EL (cell line): ENCODE results near the gene TEF.
"Not testable (repeated sequence)": the region's sequence is repeated elsewhere in the genome, so short reads cannot be mapped to it uniquely, and the experiment has no call there.

ENCODE experiments used
- DNase-seq: peaks from one replicate; pipeline ENCODE4 v3.0.0-alpha.2; 2016

Gene TEF

DNA sequence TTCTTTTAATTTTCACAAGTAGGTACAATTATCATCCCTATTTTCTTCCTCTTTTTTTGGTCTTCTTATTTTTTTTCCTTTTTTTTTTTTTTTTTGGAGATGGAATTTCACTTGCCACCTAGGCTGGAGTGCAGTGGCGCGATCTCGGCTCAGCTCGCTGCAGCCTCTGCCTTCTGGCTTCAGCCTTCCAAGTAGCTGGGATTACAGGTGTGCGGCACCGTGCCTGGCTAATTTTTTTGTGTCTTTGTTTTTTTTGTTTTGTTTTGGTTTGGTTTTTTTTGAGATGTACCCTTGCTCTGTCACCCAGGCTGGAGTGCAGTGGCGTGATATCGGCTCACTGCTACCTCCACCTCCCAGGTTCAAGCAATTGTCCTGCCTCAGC is 48.2 kb downstream of the TEF start:
- DNase-seq = no peak

DNA sequence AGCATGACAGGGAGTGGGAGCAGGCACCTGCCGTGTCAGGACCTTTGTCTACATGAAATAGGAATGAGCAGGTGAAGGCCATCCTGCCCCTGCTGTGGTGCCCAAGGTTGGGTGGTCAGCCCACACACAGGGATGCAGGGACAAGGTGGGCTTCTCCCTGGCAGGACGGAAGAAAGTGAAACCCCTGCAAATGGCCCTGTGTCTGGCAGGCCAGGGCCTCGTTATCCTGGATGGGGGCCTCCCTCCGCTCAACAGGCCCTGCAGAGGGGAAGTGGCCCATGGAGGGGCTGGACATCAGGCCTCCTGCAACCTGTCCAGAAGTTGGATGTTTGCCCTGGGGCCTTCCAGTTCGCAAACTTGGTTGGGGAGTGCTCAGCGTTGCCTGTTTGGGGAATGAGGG is 49.9 kb downstream of the TEF start:
- DNase-seq = no peak

DNA sequence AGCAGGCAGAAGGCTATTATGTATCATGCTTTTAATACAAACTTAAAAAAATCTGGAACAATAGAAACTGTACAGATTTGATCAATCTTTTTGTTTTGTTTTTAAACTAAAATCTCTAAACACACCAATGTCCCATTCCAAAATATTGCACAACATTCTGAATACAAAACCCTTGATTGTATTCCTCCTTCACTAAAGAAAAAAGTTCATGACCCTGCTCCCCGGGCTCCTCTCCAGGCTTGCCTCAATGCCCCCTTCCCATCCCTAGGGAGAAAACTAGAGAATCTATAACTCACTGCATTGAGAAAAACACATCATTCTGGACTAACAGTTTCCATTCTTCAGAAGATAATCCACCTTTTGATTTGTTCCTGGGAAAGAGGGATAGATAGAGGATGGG is 51.7 kb downstream of the TEF start:
- not testable (repeated sequence) for DNase-seq

DNA sequence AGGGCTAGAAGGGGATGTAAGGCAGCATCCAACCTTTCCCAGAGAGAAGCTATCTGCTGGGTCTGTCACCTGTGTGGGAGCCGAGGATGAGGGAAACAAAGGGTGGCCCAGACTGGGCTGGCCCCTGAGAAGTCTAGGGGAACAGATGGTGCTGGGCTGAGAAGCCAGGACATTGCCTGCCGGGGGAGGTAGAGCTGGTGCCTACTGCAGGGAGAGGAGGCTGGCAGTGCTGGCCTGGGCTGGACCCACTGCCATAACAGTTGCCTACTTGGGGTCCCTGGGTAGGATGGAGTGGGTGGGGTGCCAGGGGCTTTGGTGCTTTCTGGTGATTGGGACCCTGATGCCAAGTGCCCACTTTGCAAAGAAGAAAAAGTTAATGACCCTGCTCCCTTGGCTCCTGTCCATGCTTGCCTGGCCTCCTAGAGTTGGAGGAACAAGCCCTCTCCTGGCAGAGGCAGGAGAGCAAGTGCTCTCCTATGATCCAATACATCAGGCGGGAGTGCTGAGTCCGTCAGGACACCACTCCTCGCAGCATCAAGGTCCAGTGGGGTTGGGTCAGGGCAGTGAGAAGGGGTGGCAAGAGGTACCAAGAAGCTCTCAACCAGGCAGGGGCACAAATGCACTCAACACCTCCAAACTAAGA is 52.7 kb downstream of the TEF start:
- not testable (repeated sequence) for DNase-seq

DNA sequence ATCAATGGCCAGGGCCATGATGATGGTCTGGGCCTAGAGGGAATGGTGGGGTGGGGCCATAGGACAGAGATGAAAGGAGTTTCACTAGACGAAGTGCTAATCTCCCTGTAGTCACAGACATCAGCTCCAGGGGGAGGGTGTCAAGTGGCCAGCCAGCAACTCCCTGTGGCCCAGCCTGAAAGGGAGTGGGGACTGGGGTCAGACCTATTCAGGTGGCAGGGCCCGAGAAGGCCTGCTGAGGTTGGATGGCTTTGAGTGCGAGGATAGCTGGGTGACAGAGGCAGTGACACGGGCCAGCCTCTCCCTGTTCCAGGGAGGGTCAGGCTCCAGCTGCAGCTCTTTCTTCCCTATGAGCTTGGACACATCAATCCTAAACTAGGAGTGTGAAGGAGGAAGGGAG is 53.8 kb downstream of the TEF start:
- DNase-seq = no peak

DNA sequence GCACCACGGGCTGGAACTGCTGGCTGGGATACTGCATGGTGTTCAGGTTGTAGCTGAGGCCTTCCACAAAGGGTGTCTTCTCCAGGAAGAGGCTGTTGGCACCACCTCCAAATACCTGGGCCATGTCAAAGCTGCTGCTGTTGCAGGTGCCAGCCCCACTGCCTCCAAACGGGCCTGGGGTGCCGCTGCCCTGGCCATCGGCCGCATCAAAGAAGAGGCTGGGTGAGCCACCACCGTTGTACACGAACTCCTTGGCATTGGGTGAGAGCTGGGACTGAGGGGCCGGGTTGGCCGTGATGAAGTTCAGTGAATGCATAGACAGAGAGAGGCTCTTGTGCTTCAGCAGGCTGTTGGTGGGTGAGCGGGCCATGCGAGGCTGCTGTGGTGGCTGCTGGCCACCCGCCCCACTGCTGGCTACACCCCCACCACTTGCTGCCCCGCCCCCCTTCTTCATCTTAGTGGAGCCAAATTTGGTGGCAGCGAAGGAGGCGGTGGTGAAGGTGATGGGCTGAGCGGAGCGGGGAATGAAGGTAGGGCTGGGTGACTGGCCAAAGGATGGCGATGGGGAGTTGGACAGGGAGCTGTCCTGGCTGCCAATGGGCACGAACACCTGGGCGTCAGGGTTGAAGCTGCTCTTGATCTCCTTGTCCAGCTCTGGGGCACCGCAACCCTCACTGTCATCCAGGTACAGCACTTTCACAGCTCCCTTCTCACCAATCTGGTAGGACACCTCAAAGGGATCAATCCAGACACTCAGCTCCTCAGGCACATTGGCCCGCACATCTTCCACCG is 54.8 kb downstream of the TEF start:
- DNase-seq = no peak

DNA sequence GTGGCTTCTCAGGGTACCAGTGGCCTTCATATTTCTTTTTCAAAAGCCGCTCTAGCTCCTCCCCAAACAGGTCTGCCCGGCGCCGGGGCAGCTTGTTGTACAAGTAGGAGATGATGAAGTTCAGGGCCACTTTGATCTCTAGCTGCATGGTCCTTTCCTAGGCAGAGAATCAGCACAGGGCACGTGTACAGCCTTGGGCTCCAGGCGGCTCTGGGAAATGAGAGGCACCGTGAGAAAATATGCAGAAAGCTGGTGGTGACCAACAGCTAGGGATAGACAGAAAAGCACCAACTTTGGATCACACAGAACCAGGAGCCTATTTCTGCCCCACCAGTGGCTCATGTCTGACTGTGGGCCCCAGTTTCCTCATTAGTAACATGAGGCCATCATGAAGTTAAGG is 55.5 kb downstream of the TEF start:
- no peak for DNase-seq

DNA sequence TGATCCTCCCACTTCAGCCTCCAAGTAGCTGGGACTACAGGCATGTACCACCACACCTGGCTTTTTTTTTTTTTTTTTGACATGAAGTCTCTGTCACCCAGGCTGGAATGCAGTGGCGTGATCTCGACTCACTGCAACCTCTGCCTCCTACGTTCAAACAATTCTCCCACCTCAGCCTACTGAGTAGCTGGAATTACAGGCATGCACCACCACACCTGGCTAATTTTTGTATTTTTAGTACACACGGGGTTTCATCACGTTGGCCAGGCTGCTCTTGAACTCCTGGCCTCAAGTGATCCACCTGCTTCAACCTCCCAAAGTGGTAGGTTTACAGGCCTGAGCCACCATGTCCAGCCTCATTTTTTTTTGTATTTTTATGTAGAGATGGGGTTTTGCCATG is 58.8 kb downstream of the TEF start:
- not testable (repeated sequence) for DNase-seq

DNA sequence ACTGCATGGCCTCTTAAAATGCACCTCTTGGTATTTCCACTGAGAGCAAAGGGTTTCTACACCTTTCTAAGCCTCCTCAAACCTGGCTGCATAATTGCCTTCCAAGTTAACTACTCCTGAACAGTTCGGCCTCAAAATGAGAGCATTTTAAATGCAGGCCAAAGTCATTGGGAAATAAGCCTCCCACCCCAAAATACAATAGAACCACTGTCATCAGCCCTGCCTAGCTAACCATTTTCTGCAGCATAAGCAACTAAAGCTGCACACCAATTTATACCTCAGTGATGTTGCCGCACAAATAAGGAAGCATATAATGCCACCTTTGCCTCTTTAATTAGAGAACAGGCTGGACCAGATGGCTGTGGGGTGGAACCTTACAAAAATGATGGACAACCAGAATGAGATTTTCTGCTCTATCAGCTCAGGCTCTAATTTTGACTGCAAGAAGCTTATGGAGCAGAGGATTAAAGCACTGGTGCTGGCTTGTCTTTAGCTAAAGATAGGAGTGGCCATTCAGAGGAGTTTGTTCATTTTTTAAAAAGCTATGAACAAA is 60.6 kb downstream of the TEF start:
- DNase-seq = no peak

DNA sequence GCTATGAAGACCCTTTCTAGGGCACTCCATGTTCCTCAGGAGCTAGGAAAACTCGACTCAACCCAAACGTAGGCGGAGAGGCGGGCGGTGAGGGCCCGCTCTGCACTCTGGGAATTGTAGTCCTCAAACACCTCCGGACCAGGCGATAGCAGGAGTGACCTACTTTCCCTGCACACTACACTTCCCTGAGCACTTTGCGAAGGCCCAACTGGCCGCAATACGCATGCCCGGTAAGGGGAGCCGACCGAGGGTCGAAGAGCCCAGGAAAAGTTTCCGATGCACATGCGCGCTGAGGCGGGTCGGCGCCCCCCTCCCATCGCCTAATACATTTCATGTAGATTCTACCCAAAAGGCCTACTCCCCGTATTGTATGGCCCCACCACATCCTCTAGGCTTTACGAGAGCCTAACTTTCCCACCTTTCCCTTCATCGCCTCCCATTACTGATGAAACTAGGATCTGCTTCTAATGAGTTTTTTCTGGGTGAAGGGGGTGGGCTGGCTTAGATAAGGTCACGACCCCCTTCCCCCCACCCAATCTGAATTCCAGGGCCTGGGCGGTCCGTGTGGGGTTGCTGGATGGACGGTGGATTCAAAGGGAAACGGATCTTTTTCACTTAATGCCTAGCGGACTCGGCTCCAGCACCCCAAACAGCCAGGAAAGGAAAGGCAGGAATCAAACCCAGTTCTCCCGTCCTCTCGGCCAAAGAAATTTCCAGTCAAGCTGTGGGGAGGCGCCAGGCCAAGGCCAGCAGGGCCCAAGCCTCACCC is 62.8 kb downstream of the TEF start:
- DNase-seq = peak; percentile 98

DNA sequence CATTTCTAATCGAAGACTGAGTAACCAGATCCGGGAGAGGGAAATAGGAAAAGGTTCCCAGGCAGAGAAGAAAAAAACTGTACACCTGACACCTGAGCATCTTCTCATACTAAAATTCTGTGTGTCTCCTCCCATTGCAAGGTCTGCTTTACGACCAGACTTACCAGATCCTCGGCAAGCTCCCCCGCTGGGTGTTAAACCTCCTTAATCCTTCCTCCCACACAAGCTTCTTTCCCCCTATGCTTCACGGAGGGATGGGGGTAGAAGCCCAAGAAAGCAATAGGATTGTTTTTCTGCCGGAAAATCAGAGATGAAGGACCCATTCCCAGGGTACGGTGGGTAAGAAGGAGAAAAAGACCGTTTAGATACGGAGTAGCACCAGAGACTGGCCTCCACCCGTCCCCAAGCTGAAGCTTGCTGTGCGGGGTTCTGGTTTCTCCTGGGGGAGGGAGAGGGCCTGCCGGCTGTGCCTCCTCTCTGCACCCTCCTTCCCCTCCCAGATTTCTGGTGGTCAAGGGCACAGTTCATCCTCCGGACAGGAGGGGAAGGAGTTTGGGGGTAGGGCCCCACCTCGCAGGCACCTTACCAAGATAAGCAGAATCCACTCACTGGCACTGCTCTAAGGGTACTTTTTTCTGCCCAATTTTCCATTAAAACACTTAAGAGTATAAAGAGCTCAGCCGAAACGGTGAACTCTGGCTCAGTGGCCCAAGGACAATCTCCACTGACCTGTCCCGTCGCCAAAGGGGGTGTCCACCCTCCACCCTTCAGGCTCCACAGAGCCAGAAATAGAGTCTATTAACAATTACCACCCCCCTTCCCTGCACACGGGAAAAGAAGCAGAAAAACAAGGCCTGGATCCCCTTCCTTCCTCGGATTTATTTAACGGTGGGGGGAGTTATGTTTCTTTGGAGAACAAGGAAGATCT is 63.7 kb downstream of the TEF start:
- peak; percentile 21 for DNase-seq

DNA sequence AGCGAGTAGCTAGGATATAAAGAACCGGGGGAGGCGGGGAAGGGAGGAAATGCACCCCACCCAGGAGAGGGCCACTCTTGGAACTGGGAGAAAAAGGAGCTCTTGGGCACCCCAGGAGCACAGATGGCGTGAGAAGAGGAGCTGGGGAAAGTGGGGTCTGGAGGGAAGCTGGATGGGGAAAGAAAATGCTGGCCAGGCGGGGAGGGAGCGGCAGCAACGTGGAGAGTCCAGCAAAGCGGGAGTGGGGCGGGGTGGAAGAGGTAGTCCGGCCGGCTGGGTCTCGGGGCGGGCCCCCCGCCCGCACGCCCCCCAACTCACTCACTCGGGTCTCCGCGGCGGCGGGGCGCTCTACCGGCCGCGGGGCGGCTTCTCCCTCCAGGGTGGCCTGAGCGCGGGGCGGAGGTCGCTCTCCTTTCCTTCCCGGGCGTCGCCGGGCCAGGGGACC is 64.3 kb downstream of the TEF start:
- no peak for DNase-seq

DNA sequence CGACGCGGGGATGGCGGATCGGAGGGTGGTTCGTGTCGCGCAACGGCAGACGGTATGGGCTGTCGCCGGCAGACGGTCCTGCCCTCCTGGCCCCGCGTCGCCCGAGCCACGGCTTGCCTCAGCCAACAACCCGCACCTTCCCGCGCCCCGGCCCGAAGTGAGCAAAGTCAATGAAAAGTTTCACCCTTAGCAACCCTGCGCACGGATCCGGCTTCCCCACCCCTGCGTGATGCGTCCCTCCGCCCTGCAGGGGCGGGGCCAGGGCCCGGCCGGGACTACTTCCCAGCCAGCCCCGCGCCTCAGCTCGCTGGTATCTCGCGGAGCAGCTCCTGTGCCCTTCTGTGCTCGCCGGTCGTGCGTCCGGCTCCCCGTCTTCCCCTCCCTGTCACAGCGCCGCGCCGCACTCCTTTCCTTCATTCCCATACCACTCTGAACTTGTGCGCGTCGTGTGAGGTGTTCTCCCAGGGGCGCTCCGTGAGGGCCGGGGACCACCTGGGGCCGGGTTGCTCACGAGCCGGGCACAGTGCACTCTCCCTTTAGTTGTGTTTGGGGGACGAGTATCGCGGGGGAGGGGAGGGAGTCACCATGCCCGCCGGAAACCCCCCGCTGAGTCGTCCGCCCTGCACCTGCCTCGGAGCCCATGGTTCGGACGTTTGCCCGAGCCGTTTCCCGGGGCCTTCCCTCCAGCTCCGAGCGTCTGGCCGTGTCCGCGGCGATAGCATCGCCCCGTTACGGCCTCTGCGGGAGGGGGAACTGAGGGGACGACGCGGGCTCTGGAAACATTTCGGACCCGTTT is 65.1 kb downstream of the TEF start, which contains the start of gene TOB2:
TOB2 (minus strand) TSS at position 163 of the 796 bp plus-strand sequence. CDS start 9,456 bp downstream, outside the sequence.
- DNase-seq = peak; percentile 95

DNA sequence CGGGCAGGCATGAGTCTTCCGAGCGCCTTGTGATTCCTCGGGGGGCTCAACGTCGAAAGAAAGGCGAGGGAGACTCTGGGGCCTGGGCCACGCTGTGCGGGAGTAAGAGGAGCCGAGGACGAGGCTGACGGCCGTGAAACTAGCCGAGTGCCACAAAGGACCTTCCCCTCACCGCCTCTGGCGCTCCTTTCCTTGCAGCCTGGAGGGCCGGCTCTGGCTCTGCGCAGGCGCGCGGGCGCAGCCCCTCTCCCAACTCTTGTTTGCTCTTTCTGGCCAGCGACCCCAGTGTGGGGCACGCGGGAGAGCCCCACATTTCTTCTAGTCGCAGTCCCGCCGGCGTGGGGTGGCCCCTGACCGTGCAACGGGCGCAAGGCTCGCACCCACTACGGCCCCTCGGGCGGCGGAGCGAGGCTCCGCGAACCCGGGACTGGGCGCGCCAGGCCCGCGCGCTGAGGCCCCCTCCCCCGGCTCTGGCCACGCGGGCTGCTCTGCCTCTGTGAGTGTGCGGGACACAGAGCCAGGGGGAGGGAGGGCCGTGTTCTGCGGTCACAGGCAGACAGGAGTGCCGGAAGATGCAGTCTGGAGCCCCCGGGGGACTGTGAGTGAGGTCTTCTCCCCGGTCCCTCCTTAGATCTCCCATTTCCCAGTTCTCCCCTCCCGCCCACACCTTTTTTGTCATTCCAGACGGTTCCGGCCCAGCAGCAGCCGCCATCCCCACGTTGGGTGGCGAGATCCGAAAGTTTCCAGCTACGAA is 65.9 kb downstream of the TEF start:
- DNase-seq = peak; percentile 64

DNA sequence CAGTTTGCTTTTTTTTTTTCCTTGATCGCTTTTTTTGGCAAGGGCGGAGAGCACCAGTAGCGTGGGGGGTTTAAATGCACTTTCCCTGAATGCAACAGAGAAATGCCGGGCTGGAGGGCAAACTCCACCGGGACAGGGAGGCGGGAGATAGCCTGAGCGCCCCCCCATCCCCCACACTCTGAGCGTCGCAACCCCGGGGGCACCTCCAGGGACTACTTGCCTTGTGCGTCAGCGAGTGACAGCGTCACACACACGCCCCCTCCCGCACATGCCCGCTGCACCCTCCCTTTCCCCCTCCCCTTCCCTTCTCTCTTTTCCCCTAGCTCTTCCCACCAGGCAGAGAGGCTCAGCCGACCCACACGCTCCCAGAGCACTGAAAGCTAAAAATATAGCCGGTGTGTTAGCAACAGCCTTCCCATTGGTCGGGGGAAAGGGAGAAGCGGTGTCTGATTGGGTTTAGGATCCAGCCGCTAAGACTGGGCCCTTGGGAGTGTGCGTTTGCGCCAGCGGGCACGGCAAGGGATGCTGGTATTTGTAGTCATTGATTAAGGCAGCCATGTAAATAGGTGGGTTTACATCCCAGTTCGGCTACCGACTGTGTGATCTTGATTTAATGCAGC is 66.6 kb downstream of the TEF start:
- peak; percentile 100 for DNase-seq
